HepG2 (cell line): ENCODE measurements around the gene ARHGEF12.

ENCODE experiments used
- CBFB ChIP-seq: sonication (generic); formaldehyde crosslinking; IDR thresholded peaks from 2 replicates; pipeline ENCODE4 v1.4.0; 2020; ENCODE audit warnings: missing genetic modification reagents
- EZH2 ChIP-seq: conservative IDR thresholded peaks from 2 replicates; pipeline ENCODE4 v1.6.1; 2012; ENCODE audit warnings: mild to moderate bottlenecking, low read depth, low read length, moderate library complexity
- FOSL2 ChIP-seq: sonication (generic); formaldehyde crosslinking; IDR thresholded peaks from 2 replicates; pipeline ENCODE4 v1.4.0; 2020; ENCODE audit warnings: missing genetic modification reagents
- MXD4 ChIP-seq: IDR thresholded peaks from 2 replicates; pipeline ENCODE4 v1.6.1; 2016; ENCODE audit warnings: mild to moderate bottlenecking, missing biosample characterization, missing genetic modification reagents
- MYC ChIP-seq: sonication (generic); formaldehyde crosslinking; IDR thresholded peaks from 2 replicates; pipeline ENCODE4 v1.9.0; 2021; ENCODE audit warnings: missing genetic modification reagents, borderline replicate concordance
- ZNF207 ChIP-seq: fragments of 450-650 bp; IDR thresholded peaks from 2 replicates; pipeline ENCODE4 v1.6.1; 2016; ENCODE audit warnings: antibody characterized with exemption, borderline replicate concordance
- TF ChIP-seq, protein P1 (sequence below): IDR thresholded peaks from 2 replicates; pipeline ENCODE4 v1.6.1; 2016; ENCODE audit warnings: missing compliant biosample characterization, missing genetic modification reagents, borderline replicate concordance
- TF ChIP-seq, protein P2 (sequence below): IDR thresholded peaks from 2 replicates; pipeline ENCODE4 v1.6.1; 2016; ENCODE audit warnings: low read depth

DNA sequence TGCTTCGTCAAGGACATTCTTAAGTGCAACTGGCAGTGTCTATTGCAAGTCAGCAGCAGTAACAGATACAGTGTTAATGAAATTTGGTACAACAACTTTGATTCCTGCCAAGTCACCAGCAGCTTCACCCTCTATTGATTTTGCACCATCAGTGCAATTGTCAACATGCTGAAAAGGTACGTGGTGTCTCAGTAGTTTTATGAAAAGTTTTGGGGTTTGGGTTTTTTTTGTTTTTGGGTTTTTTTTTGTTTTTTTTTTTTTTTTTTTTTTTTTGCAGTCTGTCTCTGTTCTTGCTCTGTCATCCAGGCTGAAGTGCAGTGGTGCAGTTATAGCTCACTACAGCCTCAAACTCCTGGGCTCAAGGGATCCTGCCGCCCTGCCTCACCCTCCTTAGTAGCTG is 156.3 kb downstream of the ARHGEF12 start:
- TF ChIP-seq, protein P1, sequence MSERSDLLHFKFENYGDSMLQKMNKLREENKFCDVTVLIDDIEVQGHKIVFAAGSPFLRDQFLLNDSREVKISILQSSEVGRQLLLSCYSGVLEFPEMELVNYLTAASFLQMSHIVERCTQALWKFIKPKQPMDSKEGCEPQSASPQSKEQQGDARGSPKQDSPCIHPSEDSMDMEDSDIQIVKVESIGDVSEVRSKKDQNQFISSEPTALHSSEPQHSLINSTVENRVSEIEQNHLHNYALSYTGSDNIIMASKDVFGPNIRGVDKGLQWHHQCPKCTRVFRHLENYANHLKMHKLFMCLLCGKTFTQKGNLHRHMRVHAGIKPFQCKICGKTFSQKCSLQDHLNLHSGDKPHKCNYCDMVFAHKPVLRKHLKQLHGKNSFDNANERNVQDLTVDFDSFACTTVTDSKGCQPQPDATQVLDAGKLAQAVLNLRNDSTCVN (CRISPR knock-in tag) = no peak
- TF ChIP-seq CBFB (no peak), EZH2 (no peak), MYC (no peak), FOSL2 (CRISPR knock-in tag) (no peak), MXD4 (CRISPR knock-in tag) (no peak), ZNF207 (no peak)
- TF ChIP-seq, protein P2, sequence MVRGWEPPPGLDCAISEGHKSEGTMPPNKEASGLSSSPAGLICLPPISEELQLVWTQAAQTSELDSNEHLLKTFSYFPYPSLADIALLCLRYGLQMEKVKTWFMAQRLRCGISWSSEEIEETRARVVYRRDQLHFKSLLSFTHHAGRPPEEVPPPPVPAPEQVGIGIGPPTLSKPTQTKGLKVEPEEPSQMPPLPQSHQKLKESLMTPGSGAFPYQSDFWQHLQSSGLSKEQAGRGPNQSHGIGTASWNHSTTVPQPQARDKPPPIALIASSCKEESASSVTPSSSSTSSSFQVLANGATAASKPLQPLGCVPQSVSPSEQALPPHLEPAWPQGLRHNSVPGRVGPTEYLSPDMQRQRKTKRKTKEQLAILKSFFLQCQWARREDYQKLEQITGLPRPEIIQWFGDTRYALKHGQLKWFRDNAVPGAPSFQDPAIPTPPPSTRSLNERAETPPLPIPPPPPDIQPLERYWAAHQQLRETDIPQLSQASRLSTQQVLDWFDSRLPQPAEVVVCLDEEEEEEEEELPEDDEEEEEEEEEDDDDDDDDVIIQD = no peak
